Measurements from ENCODE around the gene PDAP1. TPM values are rescaled to one million over a fixed set of nuclear protein-coding genes. Genes with fewer than 3 reads are reported as not detected.

Gene PDAP1
- total and polyA plus RNA-seq, 9 of the 15 experiments (the other 6 are each of a cell fraction or from before 2014, with no cell fraction given), result 10.2 to 315 (median 129) TPM

DNA sequence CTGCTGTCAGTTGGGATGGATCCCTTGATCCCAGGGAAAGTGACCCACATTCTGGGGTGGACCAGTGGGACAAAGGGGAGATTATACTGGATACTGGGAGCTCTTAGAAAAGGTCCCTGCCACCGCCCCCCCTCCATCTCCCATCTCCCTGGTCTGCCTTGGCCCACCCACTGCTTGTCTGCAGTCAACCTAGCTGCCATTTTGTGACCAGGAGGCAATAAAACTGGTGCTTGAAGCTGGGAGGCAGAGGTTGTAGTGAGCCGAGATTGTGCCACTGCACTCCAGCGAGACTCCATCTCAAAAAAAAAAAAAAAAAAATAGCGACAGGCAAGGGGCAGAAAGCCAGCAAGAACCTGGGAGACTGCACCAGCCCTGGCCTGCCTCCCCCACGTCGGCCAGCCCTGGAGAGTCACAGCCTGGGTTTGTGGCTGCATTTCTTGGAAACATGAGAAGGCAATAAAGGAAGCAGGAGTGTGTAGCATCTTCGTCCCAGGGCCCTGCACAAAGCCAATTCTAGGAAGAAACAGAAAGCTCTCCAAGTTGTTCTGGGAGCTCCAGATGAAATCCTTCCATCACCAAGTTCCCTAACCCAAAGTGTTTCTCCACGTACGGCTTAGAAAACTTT lies 38.5 kb downstream of the PDAP1 start (continued):
- TF ChIP-seq, protein P1, sequence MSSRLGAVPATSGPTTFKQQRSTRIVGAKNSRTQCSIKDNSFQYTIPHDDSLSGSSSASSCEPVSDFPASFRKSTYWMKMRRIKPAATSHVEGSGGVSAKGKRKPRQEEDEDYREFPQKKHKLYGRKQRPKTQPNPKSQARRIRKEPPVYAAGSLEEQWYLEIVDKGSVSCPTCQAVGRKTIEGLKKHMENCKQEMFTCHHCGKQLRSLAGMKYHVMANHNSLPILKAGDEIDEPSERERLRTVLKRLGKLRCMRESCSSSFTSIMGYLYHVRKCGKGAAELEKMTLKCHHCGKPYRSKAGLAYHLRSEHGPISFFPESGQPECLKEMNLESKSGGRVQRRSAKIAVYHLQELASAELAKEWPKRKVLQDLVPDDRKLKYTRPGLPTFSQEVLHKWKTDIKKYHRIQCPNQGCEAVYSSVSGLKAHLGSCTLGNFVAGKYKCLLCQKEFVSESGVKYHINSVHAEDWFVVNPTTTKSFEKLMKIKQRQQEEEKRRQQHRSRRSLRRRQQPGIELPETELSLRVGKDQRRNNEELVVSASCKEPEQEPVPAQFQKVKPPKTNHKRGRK (tag; IDR thresholded peaks at IDR 0.05), result no peak
- no peak for TF ChIP-seq ZFP1 (CRISPR knock-in tag; IDR thresholded peaks at IDR 0.05)
- no peak for TF ChIP-seq HDAC3 (IDR thresholded peaks at IDR 0.05; ENCODE audit: borderline replicate concordance, partially characterized antibody)
- TF ChIP-seq JUND (IDR thresholded peaks at IDR 0.05; ENCODE audit: borderline replicate concordance, low read depth, low read length), result peak; percentile 77; the same call in 1 of the 2 replicates
- TF ChIP-seq JUND (tag; IDR thresholded peaks at IDR 0.05; ENCODE audit: borderline replicate concordance, low read depth, low read length), result peak; percentile 48; the same call in 1 of the 3 replicates
- no peak for TF ChIP-seq ILF3 (IDR thresholded peaks at IDR 0.05; ENCODE audit: borderline replicate concordance)
- no peak for TF ChIP-seq ZNF232 (CRISPR knock-in tag; IDR thresholded peaks at IDR 0.05)
- no peak for TF ChIP-seq FOXA3 (CRISPR knock-in tag; conservative IDR thresholded peaks at IDR 0.05 in 1 of 2, IDR thresholded peaks at IDR 0.05 in 1 of 2)
- TF ChIP-seq COPS2 (conservative IDR thresholded peaks at IDR 0.05), result no peak
- no peak for TF ChIP-seq ZNF551 (CRISPR knock-in tag; IDR thresholded peaks at IDR 0.05)
- no peak for TF ChIP-seq KDM2B (CRISPR knock-in tag; IDR thresholded peaks at IDR 0.05)
- peak; percentile 52; the same call in 1 of the 2 replicates for TF ChIP-seq TRIM28 (IDR thresholded peaks at IDR 0.05)
- peak in 1 of 2 experiments; percentile 25; a peak in 1 of 4 replicates for TF ChIP-seq ARNT (IDR thresholded peaks at IDR 0.05)
- TF ChIP-seq, protein P2, sequence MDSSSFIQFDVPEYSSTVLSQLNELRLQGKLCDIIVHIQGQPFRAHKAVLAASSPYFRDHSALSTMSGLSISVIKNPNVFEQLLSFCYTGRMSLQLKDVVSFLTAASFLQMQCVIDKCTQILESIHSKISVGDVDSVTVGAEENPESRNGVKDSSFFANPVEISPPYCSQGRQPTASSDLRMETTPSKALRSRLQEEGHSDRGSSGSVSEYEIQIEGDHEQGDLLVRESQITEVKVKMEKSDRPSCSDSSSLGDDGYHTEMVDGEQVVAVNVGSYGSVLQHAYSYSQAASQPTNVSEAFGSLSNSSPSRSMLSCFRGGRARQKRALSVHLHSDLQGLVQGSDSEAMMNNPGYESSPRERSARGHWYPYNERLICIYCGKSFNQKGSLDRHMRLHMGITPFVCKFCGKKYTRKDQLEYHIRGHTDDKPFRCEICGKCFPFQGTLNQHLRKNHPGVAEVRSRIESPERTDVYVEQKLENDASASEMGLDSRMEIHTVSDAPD (CRISPR knock-in tag; IDR thresholded peaks at IDR 0.05), result no peak
- TF ChIP-seq RNF2 (IDR thresholded peaks at IDR 0.05), result no peak; the same call in 1 of the 2 replicates
- no peak for TF ChIP-seq POLR2B (IDR thresholded peaks at IDR 0.05; ENCODE audit: low read depth, partially characterized antibody)
- peak; percentile 33 to 89; a peak in 3 of 4 replicates for TF ChIP-seq TBL1XR1 (IDR thresholded peaks at IDR 0.05; ENCODE audit: low read length in 2 of 2)
- no peak for TF ChIP-seq NR1H2 (CRISPR knock-in tag; IDR thresholded peaks at IDR 0.05)
- no peak for TF ChIP-seq FOXJ2 (tag; IDR thresholded peaks at IDR 0.05)
- peak; percentile 81 for TF ChIP-seq SMARCA4 (IDR thresholded peaks at IDR 0.05)

Measured in K562 (cell line).